Neural crest cell (in vitro differentiated cells): Measurements from ENCODE around the gene KCNE4. TPM values are rescaled to one million over a fixed set of nuclear protein-coding genes. Genes with fewer than 3 reads are reported as not detected.

Experiments used
- DNase-seq: peaks from one replicate; pipeline ENCODE4 v3.0.0; 2021; ENCODE audit warnings: low read depth, mixed read lengths, low spot score
- H3K27ac Mint-ChIP-seq: one replicate; pipeline ENCODE4 v1.8.0; 2021; ENCODE audit warnings: mild to moderate bottlenecking, mixed read lengths; ENCODE audit not compliant: unreplicated experiment
- H3K27me3 Mint-ChIP-seq: 2 replicates; pipeline ENCODE4 v1.8.0; 2021; ENCODE audit warnings: low read depth, mild to moderate bottlenecking, mixed read lengths
- H3K36me3 Mint-ChIP-seq: 2 replicates; pipeline ENCODE4 v1.8.0; 2021; ENCODE audit warnings: low read depth, mild to moderate bottlenecking, mixed read lengths
- H3K4me1 Mint-ChIP-seq: 2 replicates; pipeline ENCODE4 v1.8.0; 2021; ENCODE audit warnings: mixed read lengths
- H3K4me3 Mint-ChIP-seq: one replicate; pipeline ENCODE4 v1.8.0; 2021; ENCODE audit warnings: mild to moderate bottlenecking, mixed read lengths
- H3K9me3 Mint-ChIP-seq: 2 replicates; pipeline ENCODE4 v1.8.0; 2021; ENCODE audit warnings: mixed read lengths
- total RNA-seq: library from RNA; stranded (reverse); gene quantifications from 2 replicates; pipeline ENCODE4 v1.2.1, GENCODE V29; 2021
- TF ChIP-seq, protein P1 (sequence below): fragments of 200-600 bp; sonication (generic); conservative IDR thresholded peaks from 2 replicates; pipeline ENCODE4 v1.5.0; 2021; ENCODE audit warnings: antibody characterized with exemption, mild to moderate bottlenecking

The KCNE4 gene
- total RNA-seq, 1 donor from 2014 or later: 0.09 TPM

GRCh38 chr2:223058952-223059716 is 7.1 kb downstream of the KCNE4 start:
- H3K27ac Mint-ChIP-seq: no peak overlapping the region
- TF ChIP-seq, protein P1, sequence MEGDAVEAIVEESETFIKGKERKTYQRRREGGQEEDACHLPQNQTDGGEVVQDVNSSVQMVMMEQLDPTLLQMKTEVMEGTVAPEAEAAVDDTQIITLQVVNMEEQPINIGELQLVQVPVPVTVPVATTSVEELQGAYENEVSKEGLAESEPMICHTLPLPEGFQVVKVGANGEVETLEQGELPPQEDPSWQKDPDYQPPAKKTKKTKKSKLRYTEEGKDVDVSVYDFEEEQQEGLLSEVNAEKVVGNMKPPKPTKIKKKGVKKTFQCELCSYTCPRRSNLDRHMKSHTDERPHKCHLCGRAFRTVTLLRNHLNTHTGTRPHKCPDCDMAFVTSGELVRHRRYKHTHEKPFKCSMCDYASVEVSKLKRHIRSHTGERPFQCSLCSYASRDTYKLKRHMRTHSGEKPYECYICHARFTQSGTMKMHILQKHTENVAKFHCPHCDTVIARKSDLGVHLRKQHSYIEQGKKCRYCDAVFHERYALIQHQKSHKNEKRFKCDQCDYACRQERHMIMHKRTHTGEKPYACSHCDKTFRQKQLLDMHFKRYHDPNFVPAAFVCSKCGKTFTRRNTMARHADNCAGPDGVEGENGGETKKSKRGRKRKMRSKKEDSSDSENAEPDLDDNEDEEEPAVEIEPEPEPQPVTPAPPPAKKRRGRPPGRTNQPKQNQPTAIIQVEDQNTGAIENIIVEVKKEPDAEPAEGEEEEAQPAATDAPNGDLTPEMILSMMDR: no peak
- no peaks in the 10 kb centered on the region for H3K27me3 Mint-ChIP-seq
- peaks cover 28% of the 10 kb centered on the region for H3K4me1 Mint-ChIP-seq
- H3K9me3 Mint-ChIP-seq: no peaks in the 10 kb centered on the region
- DNase-seq: no peak
- H3K36me3 Mint-ChIP-seq: no peaks in the 10 kb centered on the region
- H3K4me3 Mint-ChIP-seq: no peak overlapping the region

- TF ChIP-seq, protein P1: no peak
- DNase-seq: no peak
- H3K27ac Mint-ChIP-seq: no peak overlapping the region
- no peaks in the 10 kb centered on the region for H3K9me3 Mint-ChIP-seq
- H3K27me3 Mint-ChIP-seq: no peaks in the 10 kb centered on the region
- peaks cover 26% of the 10 kb centered on the region for H3K4me1 Mint-ChIP-seq
- H3K36me3 Mint-ChIP-seq: no peaks in the 10 kb centered on the region
- no peak overlapping the region for H3K4me3 Mint-ChIP-seq
Measured at GRCh38 chr2:223060201-223060825, 8.3 kb downstream of the KCNE4 start.

DNA sequence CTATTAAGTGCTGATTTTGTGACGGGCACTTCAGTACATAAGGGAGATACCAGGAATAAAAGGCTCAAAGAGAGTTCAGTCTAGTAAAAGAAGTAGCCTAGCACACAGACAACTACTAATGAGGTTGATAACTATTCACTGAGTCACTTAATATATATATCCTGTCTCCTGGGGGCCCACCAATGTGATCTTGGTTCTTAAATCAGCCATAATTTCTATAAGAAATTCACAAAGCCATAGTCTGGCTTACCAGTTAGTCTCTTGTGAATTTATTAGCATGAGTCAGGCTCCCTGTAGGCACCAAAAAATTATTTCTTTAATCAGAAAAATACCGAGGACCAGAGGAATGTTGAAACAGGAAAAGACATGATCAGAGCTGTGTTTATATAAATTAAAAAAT is 10.4 kb downstream of the KCNE4 start:
- TF ChIP-seq, protein P1: no peak
- no peaks in the 10 kb centered on the region for H3K27me3 Mint-ChIP-seq
- H3K9me3 Mint-ChIP-seq: no peaks in the 10 kb centered on the region
- no peak overlapping the region for H3K4me3 Mint-ChIP-seq
- H3K27ac Mint-ChIP-seq: no peak overlapping the region
- DNase-seq: no peak
- peaks cover 9% of the 10 kb centered on the region for H3K4me1 Mint-ChIP-seq
- H3K36me3 Mint-ChIP-seq: no peaks in the 10 kb centered on the region

DNA sequence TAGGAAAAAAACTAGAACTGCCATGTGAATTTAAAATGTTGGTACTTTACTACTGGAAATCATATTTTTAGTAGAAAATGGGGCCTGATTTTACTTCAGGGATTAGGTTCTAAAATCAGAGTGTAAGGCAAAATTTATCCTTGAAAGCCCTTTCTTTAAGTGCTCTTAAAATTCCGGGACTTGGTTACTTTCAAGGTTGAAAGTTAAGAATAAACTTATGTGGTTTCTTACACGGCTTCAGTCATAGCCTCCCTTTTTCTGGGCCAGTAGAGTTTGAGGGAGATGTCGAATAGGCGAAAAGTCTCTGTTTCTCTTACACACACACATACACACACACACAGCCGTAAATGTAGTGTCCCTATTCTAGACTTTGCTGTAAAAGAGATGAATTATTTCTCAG is 13.1 kb downstream of the KCNE4 start:
- no peaks in the 10 kb centered on the region for H3K36me3 Mint-ChIP-seq
- H3K4me1 Mint-ChIP-seq: no peaks in the 10 kb centered on the region
- H3K27me3 Mint-ChIP-seq: no peaks in the 10 kb centered on the region
- H3K9me3 Mint-ChIP-seq: no peaks in the 10 kb centered on the region
- TF ChIP-seq, protein P1: no peak
- DNase-seq: no peak
- H3K27ac Mint-ChIP-seq: no peak overlapping the region
- no peak overlapping the region for H3K4me3 Mint-ChIP-seq

DNA sequence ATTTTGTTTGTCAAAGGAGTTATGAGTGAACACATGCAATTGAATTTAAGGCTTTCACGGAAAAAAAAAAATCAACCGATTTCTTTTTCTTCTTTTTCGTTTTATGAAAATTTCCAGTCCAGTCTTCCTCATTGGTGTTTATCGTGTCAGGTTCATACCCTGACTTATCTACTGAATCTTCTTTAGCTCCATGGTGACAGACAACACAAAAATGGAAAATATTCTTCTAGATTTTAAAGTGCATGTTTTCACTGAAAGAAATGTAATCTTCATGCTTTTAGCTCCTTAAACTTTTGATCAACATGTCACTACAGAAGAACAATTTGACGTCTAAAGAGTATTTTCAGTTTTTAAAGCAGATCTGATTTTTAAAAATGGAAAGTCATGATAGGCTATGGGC is 14.7 kb downstream of the KCNE4 start:
- Mint-ChIP-seq H3K27ac (no peak overlapping the region), H3K4me1 (no peaks in the 10 kb centered on the region), H3K4me3 (no peak overlapping the region), H3K27me3 (no peaks in the 10 kb centered on the region), H3K36me3 (no peaks in the 10 kb centered on the region), H3K9me3 (no peaks in the 10 kb centered on the region)
- no peak for DNase-seq
- TF ChIP-seq, protein P1: no peak
